Astrocyte of the cerebellum (primary cell): ENCODE data around the gene DDX31.

ENCODE experiments used
- DNase-seq: peaks from one replicate; pipeline ENCODE4 v3.0.0-alpha.2; 2011; ENCODE audit warnings: low read depth
- H3K4me3 ChIP-seq: 2 replicates; pipeline ENCODE4 v1.5.1; 2011; ENCODE audit warnings: mild to moderate bottlenecking, low read depth, low read length, moderate library complexity
- CTCF ChIP-seq: IDR thresholded peaks from 2 replicates; pipeline ENCODE4 v1.5.1; 2012; ENCODE audit warnings: low read length, low read depth, moderate library complexity, mild to moderate bottlenecking; ENCODE audit errors: missing control alignments
- in situ Hi-C: cut with HindIII; loops from 2 replicates; pipeline ENCODE4 v1.10.0; 2017; ENCODE audit warnings: low sequenced_read_pairs

DDX31 gene

GRCh38 chr9:132698989-132699388 is 29.2 kb upstream of the DDX31 start:
- no peak for DNase-seq
- no peak overlapping the region for H3K4me3 ChIP-seq
- in situ Hi-C loops: no loop called here
- no peak for TF ChIP-seq CTCF

GRCh38 chr9:132697230-132697629 is 27.4 kb upstream of the DDX31 start:
- no peak for TF ChIP-seq CTCF
- H3K4me3 ChIP-seq: no peak overlapping the region
- in situ Hi-C loops: no loop called here
- no peak for DNase-seq

GRCh38 chr9:132694144-132694543 is 24.4 kb upstream of the DDX31 start:
- H3K4me3 ChIP-seq: no peak overlapping the region
- in situ Hi-C loops: no loop called here
- no peak for TF ChIP-seq CTCF
- no peak for DNase-seq

GRCh38 chr9:132690696-132691095 is 20.9 kb upstream of the DDX31 start:
- no peak for DNase-seq
- in situ Hi-C loops: no loop called here

GRCh38 chr9:132683873-132684272 is 14.1 kb upstream of the DDX31 start:
- H3K4me3 ChIP-seq: no peak overlapping the region
- no peak for TF ChIP-seq CTCF
- no peak for DNase-seq
- in situ Hi-C loops: no loop called here

More at GRCh38 chr9:132690696-132691095, 20.9 kb upstream of the DDX31 start:
- no peak for TF ChIP-seq CTCF
- no peak overlapping the region for H3K4me3 ChIP-seq

- no peak for TF ChIP-seq CTCF
- H3K4me3 ChIP-seq: no peak overlapping the region
- DNase-seq: no peak
- in situ Hi-C loops: no loop called here
These were observed 11.8 kb upstream of the DDX31 start for GRCh38 chr9:132681561-132681960.
